NCI-H1930 (cell line): ENCODE data around the gene LRRC42.

Source experiments
- DNase-seq, 2 experiments: peaks; one replicate each; lab custom pipeline; 2025; lab: John Stamatoyannopoulos, UW

LRRC42 gene, protein sequence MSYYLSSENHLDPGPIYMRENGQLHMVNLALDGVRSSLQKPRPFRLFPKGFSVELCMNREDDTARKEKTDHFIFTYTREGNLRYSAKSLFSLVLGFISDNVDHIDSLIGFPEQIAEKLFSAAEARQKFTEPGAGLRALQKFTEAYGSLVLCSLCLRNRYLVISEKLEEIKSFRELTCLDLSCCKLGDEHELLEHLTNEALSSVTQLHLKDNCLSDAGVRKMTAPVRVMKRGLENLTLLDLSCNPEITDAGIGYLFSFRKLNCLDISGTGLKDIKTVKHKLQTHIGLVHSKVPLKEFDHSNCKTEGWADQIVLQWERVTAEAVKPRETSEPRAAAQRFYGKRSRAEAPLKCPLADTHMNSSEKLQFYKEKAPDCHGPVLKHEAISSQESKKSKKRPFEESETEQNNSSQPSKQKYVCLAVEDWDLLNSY

DNA sequence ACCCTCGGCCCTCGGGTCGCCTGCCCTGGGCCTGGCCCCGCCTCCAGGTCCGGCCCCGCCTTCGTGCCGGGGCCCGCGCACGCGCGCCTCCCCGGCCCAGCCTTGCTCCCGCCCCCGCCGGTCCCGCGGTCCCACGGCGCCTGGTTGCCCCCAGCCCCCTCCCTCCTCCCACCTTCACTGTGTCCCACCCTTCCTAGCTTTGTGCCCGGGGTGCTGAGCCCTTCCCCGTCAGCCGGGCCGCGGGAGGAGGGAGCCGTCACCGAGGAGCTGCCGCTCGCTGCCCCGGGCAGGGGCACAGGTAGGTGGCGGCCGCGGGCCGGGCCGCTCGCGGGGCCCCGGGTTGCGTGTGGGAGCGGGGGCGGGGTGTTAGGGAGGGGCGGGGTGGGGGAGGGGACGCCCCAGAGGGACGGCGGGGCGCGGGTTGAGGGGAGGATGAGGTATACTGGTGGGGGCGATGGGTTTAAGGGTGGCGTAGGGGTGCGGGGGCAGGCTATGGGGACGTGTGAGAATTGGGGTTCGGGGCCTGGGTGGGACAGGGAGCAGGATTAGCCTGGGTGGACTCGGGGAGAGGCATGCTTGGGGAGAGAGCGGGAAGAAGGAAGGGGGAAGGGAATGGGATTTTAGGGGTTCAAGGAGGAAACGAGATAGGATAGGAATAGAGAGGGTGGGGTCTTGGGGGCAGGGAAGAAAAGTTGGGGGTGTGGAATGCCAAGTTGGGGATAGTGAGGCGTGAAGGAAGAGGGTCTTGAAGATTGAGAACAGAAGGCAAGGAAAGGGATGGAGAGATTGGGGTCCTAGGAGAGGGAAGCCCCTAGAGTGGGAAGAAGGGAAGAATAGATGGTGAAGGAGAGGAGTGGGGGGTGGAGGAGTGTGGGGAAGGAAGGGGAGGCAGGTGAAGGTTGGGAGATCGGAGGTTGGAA lies at the start of gene LRRC42:
Gene LRRC42 (plus strand): TSS at position 99 of the 920 bp plus-strand sequence. CDS start 5,650 bp downstream, outside the sequence.
- no peak for DNase-seq

DNA sequence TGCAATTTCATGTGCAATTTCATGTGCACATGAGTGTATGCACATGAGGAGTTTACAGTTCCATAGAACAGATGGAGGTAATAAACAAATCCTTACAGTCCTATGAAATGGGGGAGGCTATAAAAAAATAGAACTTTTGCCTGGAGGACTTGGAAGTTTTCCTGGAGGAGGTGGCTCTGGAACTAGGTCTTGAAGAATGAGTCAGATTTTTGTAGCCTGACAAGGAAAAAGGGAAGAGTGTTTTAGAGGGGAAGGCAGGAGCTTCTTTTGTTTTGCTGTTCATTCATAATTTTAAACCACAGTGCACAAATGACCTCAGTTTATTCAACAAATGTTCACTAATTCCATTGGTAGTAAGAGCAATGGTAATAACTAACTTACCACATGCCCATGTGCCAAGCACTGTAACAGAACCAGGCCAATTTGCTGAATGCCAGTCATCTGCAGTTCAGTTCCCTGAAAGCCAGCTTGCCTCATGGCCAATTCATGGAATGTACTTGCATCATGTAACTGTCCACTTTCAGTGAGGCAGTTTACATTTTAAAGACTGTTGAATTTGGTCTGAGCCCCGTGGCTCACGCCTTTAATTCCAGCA lies 49.4 kb upstream of the LRRC42 start:
- DNase-seq, result no peak

DNA sequence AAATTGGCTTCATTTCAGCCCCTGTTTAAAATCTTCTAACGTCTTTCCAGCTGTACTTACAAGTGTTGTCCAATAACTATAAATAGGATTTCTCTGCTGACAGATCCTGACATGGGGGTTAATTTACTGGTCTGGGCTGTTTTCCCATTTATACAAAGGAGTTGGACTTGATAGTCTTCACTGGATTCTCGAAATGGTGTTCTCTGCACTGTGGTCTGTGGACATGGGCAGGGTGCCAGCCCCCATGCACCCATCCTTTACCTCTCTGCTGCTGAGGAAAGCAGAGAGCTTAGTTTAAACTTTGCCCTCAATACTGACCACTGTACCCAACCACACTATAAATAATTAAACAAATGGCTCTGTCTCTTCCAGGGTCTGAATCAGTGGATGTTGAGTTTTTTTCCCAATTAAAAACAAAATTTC lies 46.9 kb upstream of the LRRC42 start:
- DNase-seq, result no peak

DNA sequence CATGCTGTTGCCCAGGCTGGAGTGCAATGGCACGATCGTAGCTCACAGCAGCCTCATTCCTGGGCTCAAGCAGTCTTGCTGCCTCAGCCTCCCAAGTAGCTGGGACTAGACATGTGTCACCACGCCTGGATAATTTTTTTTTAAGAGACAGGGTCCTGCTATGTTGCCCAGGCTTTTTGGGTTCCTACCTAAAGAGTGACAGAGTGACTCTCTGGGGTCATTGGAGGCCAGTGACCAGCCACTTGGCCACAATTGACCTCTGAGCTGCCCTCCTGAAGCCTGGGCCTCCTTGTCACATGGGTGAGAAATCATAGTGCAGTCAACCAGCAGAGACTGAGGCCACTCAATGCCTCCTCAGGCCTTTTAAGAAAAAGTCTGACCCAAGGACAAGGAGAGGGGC lies 46.4 kb upstream of the LRRC42 start:
- no peak for DNase-seq

DNA sequence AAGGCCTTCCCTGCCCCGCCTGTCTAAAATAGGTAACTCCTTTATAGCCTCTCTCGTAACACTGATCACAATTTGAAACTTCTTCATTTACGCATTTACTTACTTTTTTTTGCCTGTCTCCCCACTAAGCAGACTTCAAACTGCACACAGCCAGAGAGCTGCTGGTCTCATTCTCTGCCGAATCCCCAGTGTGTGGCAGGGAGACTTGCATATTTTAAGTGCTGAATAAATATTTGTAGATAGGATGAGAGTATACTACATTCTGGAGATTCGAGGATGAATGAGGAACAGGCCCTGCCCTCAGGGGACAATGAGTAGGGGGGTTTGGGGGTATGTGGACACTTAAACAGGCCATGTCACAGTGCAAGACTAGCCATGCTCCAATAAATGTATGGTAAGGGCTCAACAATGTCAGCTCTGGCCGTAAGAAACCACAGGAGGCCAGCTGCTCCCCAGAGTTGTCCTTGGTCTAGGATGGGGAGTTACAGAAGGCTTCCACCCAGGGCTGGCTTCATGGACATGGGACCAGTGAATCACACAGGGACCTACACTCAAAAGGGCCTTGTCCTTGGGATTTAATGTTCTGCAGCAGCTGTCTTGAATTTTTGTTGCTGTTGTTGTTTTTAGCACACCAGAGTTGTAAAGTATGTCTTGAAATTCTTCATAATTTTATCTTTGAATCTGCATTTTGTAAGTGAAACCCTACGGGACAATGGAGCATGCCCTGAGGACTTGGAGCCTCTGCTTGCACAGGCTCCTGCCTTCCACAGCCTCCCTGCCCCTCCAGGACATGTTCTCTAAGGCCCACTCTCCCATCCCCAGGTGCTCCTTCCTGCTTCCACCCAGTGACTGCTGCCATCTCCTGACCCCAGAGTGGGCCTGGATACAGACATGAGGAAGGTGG lies 43.7 kb upstream of the LRRC42 start:
- DNase-seq, result no peak

DNA sequence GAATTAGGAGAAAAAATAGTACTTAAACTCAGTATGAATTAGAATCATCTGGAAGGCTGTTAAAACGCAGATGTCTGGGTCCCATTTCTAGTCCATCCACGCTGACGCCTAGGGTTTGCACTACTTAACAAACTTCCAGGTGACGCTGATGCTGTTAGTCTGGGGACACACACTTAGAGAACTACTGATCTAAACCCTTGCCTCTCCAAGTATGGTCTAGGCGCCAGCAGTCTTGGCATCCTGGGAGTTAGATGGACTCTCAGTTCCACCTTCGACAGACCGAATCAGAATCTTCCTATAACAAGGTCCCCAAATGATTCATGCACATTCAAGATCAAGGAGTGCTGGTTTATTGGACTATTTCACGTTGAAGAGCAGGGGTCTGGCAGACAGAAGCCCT lies 40.6 kb upstream of the LRRC42 start:
- no peak for DNase-seq

DNA sequence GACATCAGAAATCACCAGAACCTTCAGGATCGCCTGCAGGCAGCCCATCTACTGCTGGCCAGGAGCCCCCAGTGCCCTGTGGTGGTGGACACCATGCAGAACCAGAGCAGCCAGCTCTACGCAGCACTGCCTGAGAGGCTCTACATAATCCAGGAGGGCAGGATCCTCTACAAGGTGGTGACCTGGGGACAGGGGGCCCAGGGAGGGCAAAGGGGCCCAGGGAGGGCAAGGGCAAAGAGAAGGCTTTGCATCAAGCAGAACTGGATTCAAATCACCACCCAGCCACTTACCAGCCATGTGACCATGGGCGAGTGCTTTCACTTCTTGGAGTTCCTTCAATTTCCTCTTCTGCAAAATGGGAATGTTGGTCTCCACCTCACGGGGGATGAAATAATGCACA lies 40.0 kb upstream of the LRRC42 start:
- DNase-seq, result no peak

DNA sequence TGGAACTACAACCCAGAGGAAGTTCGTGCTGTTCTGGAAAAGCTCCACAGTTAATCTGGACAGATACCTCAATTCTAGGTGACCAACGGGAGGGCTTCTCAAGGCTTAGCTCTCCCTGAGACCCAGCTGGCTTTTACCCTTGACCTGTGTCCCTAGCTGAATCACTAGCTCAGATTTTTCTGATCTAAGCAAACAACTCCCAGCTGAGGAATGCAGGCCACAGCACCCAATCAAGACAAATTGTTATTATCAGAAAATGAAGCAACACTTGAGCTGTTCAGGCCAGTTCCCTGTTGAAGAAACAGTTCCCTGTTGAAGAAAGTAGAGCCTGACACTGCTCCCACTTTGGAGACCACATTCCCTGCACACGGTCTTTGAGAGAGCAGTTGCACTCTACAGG lies 36.2 kb upstream of the LRRC42 start:
- no peak for DNase-seq

DNA sequence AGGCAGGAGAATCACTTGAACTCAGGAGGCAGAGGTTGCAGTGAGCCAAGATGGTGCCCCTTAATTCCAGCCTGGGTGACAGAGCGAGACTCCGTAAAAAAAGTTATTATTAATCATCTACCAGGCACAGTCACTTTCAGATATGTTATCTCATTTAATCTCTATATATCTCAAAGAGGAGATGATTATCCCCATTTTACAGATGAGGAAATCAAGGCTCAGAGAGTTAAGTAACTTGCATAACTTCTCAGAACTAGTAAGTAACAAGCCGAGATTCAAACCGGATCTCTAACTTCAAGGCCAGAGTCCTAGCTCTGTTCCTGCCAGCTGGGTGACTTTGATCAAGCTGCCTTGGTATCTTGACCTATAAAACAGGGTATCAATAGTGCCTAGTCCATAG lies 34.7 kb upstream of the LRRC42 start:
- no peak for DNase-seq

DNA sequence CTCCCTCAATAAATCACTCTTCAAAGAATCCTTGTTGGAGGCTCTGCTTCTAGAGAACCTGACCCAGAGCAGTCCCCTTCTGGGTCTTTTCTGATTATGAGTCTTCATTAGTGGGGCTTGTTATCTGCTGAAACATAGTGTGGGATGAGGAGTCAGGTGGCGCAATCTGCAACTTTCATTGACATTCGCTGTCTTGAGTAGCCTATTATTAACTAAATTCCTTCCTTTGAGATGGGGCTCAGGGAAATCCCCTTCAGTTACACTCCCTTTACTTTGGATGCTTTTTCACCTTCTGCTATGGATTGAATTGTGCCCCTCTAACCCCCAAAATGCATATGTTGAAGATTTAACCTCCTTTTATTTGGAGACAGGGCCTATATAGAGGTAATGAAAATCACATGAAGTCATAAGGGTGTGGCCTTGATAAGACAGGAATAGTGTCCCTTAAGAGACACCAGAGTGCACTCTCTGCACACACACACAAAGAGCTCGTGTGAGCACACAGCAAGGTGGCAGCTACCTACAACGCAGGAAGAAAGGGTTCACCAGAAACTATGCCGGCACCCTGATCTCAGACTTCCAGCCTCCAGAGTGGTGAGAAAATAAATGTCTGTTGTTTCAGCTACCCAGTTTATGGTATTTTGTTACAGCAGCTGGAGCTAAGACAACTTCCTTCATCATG lies 32.7 kb upstream of the LRRC42 start:
- DNase-seq, result no peak

DNA sequence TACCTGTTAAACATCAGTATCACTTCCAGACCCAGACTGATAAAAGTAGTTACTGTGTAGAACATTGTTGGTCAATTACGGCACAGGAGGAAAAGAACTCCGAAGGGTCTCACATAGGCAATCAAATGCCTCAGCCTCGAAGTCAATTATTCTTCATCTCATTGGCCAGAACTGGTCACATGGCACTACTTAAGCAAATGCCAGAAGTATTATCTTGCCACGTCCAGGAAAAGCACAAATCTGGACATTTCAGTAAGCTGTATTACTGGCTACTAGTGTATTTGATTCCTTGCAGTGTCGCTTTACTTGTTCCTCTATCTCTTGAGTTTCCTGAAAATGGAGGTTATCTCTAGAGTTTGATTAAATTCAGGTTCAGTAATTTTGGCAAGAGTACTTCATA lies 27.8 kb upstream of the LRRC42 start:
- DNase-seq, result no peak

DNA sequence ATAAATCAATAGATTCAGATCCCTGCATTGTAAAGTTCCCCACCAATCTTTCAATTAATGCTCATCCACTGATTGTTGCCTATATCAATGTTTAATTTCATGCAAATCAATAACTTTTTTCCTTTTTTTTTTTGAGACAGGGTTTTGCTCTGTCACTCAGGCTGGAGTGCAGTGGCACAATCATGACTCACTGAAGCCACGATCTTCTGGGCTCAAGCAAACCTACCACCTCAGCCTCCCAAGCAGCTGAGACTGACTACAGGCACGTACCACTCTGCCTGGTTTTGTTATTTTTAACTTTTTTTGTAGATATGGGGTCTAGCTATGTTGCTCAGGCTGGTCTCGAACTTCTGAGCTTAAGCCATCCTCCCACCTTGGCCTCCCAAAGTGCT lies 26.5 kb upstream of the LRRC42 start:
- DNase-seq, result no peak

DNA sequence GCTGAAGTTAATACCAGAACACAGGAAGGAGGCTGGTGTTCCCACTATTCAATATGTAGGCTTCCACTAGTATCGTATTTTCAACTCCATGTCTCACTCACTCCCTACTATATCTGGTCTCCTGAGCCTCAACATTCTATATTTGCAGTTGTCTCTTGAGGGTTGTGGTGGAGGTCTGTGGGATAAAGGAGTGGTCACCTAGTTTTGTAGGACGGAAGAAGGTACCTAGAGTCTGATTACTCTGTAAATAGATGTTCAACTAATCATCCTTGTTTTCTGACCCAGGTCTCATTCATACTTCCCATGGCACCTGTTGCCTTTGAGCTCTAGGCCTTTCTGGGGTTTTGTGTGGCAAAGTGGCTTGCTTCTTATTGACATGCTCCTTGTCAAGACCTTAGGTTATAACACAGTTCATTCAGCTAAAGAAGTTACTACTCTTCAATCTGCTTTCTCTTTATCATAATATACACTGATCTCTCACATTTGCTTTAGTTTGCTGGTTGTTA lies 18.7 kb upstream of the LRRC42 start:
- DNase-seq, result no peak

DNA sequence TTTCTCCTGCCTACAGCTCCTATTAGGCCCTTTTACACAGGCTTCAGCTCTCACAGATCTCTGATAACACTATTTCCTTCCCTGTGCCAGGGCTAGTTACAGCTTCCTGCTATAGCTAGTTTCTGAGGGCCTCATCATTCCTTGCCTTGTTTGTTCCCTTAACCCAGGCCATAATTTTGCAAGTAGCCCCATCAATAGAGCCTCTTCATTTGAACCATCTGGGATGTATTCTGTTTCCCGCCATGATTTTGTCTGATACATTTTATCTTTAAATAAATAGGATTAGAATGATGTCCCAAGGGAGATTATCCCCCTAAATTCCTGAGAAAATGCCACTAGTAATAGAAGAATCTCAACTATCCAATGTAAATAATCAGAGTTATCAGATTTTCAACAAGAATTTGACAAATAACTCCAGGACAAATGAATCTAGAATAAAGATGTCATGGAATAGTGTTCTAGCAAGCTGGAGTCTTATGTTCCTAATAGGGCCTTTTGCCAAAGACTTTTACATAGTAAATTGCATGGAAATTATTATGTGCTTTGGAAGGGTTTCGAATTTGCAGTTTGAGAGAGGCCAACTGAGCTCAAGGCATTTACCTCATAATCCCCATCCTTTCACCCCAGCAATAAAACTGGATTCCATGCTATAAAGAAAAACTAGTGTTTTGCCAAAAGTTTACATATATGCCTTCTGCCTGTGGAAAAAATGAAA lies 16.7 kb upstream of the LRRC42 start:
- no peak for DNase-seq

DNA sequence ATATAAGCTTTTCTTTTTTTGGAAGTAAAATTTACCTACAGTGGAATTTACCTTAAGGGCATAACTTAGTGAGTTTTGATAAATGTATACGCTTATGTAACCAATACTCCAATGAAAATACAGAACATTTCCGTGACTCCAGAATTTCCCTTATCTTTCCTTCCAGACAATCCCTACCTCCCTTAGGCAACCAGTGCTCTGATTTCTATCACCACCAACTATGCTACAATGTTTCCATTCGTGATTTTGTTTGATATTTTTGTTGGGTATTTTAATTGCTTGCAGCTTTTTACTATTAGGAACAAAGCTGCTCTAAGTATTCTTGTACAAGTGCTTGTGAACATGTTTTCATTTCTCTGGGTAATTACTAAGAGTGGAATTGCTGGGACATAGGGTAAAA lies 15.2 kb upstream of the LRRC42 start:
- no peak for DNase-seq

DNA sequence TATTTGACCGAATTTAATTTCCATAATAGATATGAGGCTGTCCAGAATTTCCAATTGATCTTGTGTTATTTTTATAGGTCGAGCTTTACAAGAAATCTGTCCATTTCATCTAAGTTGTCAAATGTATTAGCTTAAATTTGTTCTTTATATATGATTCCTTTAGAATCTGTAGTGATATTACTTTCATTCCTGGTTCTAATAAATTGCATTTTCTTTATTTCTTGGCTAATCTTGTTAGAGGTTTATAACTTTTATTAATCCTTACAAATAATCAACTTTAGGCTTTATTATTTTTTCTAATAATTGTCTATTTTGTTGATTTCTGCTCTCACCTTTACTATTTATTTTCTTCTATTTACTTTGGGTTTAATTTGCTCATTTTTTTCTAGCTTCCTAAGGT lies 14.6 kb upstream of the LRRC42 start:
- DNase-seq, result no peak

DNA sequence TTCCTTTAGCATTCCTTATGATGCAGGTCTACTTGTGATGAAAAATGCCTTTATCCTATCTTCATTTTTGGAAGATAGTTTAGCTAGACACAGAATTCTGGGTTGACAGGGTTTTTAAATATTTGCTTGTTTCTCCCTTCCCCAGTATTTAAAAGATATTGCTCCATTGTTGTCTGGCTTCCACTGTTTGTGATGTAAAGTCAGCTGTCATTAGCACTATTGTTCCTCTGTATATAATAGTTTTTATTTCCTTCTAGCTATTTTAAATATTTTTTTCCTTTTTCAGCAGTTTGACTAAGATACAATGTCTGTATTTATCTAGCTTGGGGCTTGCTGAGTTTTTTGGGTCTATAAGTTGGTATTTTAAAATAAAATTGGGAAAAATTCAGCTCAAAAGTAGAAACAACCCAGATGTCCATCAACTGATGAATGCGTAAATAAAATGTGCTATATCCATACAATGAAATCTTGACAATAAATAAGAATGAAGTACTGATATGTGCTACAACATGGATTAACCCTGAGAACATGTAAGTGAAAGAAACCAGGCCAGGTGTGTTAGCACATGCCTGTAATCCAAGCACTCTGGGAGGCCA lies 11.9 kb upstream of the LRRC42 start:
- DNase-seq, result no peak

DNA sequence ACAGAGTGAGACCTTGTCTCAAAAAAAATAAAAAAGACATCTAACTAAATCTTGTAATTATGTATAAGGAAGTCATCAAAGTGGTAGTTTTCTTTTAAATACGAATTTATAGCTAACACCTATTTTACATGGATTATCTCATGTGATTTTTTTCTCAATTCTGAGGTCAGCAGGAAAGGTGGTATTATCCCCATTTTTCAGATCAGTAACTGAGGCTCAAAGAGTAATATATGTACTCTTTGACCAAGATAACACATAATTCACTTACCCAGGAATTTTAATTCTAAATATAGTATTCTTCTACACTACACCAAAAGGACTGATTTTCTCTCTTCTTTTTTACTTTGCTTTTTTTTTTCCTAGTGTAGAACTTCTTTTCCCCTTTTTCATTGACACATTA lies 9.7 kb upstream of the LRRC42 start:
- no peak for DNase-seq

DNA sequence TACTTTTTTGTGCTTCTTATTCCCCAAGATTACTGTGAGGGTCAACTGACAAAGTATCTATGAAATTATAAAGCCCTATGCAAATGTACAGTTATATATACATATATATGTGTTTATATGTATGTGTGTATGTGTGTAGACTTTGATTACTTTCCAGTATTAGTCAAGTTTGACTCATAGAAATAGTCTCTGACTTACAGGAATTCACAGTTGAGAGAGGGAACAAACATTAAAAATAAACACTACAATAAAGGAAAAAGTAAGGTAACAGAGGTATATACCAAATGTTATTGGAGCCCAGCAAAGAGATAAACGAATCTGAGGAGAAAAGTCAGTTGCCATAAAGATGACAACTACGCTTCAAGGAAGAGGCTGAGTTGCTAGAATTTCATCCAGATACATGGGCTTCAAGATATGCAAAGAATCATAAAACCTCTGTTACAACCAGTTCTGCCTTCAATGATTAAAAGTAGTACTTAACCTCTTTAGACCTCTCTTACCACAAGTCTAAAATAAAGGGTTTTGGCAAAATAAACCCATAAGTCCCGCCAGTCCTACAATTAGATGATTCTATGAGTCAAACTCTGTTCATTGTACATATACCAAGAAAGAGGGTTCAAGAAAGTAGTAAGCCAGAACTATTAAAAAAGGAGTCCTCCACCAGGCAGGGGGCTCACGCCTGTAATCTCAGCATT lies 7.9 kb upstream of the LRRC42 start:
- no peak for DNase-seq
